Tongue (tissue), 2 donors: Measurements from ENCODE around the gene GLRX. TPM values are rescaled to one million over a fixed set of nuclear protein-coding genes. Genes with fewer than 3 reads are reported as not detected.
A peak's percentile ranks its signal among the peaks of the same experiment; 100 is the strongest.

Source experiments
- DNase-seq: peaks from one replicate; pipeline ENCODE4 v3.0.0-alpha.2; 2015
- total RNA-seq: library from RNA; depleted of rRNA; stranded (reverse); fragments of >200 nt; gene quantifications from one replicate; pipeline ENCODE4 v1.2.3, GENCODE V29; 2014

Gene GLRX
- total RNA-seq, 1 donor from 2014 or later, result 4.2 TPM

- no peak for DNase-seq
These were observed 41.9 kb downstream of the GLRX start for GRCh38 chr5:95780597-95780996.

GRCh38 chr5:95779611-95780010, 42.9 kb downstream of the GLRX start:
- DNase-seq, result no peak

DNA sequence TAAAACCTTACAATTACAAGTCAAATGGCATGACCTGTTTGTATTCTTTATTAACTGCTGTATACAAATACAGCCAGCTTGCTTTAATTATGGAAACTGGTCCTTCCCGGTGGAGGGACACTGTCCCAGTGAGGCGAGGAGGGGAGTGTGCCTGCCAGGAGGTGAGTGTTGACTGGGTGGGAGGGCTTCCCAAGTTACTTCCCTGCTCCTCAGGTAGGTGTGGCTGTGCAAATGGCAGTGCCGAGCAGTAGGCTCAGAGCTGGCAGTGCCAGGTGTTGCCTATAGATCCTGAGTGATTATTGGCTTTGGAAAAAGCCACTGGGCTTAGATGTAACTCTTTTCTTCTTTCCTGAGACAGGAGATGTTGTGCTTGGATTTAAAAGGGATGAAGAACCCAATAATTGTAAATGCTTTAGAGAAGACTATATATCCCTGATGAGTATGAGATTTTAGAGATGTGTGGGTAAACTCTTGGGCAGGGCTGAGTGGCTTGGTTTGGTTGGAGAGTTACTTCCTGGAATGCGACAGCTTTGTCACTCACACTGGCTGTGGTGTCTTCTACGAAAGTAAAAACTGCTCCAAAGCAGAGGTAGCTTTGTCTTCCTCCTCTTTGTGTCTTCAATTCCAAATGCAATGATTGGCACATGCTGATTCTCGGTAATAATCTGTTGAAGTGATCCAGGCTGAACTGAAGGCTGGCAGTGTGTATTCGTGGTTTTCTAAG, 43.7 kb downstream of the GLRX start:
- no peak for DNase-seq

GRCh38 chr5:95777441-95777840, 45.1 kb downstream of the GLRX start:
- DNase-seq, result no peak

GRCh38 chr5:95773335-95774059, 49.0 kb downstream of the GLRX start:
- DNase-seq, result no peak

DNA sequence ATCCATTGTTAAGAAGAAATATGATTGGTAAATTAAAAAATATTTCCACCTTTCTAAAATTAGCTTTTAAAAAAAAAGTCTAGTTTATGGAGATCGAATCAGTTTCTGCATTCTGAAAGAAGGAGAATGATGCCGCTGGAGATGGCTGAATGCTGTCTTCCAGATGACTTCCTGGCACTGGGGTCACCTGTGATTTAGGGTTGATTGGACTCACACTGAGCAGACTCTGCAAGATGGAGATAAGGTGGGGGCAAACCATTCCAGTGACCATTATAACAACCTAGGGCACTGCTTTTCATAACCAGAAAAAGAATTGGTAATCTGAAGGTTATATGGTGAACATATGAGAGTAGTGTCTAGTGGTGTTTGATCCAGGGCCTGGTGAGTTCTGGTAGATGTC, 50.6 kb downstream of the GLRX start:
- no peak for DNase-seq

- peak; percentile 27 for DNase-seq
These were observed 51.5 kb downstream of the GLRX start for GRCh38 chr5:95770830-95771708.

DNA sequence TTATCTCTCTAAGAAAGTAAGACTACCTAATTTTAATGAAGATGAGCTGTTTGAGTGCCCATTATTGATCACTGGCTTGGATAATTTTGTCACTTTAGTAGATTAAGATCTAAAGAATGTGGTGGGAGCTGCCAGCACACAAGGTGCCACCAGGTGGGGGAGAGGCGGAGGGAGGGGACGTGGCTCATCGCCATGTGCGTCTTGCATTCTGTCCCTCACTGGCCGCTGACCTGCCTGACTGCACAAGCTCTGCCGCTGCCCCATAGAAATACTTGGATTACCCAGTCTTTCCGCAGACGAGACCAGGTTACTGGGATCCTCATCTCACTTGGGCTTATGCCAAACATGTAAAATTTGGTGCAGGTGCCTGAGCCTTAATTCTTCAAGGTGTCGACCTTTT, 53.8 kb downstream of the GLRX start:
- DNase-seq, result no peak

DNA sequence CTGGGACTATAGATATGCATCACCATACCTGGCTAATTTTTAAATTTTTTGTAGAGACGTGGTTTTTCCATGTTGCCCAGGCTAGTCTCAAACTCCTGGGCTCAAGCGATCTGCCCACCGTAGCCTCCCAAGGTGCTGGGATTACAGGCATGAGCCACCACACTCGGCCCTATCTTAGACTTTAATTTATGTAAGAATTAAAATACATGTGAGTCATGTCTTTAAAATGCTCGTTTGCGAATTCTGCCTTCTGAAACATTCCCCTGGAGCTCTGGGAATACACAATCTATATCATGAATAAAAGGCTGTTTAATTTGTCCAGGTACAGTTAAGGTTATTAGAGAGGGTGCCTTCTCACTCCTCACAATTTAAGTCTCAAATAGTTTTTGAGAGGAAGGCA, 58.6 kb downstream of the GLRX start:
- DNase-seq, result no peak

Other genes starting within 250 kb of the GLRX start
- gene GPR150, start 202.6 kb downstream of the GLRX start, total RNA-seq, result not detected
- 0.62 TPM for gene RFESD, start 175.9 kb downstream of the GLRX start, total RNA-seq
- not detected for gene SPATA9, start 139.7 kb downstream of the GLRX start, total RNA-seq
- gene RHOBTB3, start 91.4 kb downstream of the GLRX start, total RNA-seq, result 188 TPM
- 59.6 TPM for gene ELL2, start 139.1 kb upstream of the GLRX start, total RNA-seq